ENCODE measurements around the gene METTL25B.

The METTL25B gene

DNA sequence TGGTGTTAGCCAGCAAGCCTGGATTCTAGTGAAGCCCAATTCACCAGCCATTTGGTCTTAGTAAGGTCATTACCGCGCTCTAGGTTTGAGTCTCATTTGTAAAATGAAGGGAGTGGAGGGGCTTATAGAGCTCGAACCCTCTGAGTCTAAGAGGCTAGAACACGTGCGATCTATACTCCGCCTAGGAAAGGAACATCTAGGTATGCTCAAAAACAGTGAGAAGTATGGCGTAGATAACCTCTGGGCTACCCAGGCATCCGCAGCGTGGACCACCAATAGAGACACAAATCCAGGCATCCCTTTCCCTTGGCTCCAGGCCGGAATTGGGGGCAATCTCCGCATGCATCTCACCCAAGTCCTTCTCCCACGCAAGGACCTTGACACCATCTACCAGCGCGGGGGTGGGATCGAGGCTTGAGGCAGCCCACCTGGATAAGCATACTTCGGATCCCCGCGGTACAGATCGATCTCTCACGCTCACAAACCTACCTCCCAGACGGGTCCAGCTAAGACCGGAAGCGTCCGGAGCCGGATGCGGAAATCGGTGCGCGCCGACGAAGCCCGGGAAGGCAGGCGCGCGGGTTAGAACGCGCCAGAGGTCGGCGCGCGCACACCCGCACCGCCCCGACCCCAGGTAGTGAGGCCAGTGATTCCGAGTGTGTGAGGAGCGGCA, at the start of gene METTL25B:
Gene METTL25B (plus strand): TSS at position 544 of the 673 bp plus-strand sequence. CDS start 636 bp downstream, outside the sequence.
- peak; percentile 57 for DNase-seq (ENCODE audit: low read depth)

GRCh38 chr1:156680056-156680455, 48.2 kb upstream of the METTL25B start:
- DNase-seq (ENCODE audit: low read depth) = no peak

- DNase-seq (ENCODE audit: low read depth) = no peak
Measured at GRCh38 chr1:156681196-156681960, 46.9 kb upstream of the METTL25B start.

GRCh38 chr1:156682166-156682890, 45.9 kb upstream of the METTL25B start:
- DNase-seq (ENCODE audit: low read depth) = no peak

DNA sequence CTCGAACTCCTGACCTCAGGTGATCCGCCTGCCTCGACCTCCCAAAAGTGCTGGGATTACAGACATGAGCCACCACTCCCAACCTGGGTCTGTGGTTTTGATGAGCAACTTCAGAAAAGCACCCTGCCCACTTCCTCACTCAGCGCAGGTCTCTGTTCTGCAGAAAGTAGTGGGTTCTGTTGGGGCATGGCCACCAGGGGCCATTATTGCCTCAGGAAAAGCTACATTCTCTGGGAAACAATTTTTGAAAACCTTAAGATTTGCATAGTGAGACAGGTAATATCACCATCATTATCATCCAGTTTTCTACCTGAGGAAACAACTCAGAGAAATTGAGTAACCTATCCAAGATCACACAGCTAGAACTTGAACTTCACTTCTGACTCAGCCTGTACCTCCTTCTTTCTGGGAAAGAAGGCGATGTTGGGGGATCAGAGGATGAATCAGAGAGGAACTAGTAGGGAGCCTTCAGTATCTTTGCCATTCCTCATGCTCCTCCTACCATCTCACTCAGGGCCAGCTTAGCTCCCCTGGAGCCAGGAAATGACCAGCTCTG, 44.0 kb upstream of the METTL25B start:
- no peak for DNase-seq (ENCODE audit: low read depth)

DNA sequence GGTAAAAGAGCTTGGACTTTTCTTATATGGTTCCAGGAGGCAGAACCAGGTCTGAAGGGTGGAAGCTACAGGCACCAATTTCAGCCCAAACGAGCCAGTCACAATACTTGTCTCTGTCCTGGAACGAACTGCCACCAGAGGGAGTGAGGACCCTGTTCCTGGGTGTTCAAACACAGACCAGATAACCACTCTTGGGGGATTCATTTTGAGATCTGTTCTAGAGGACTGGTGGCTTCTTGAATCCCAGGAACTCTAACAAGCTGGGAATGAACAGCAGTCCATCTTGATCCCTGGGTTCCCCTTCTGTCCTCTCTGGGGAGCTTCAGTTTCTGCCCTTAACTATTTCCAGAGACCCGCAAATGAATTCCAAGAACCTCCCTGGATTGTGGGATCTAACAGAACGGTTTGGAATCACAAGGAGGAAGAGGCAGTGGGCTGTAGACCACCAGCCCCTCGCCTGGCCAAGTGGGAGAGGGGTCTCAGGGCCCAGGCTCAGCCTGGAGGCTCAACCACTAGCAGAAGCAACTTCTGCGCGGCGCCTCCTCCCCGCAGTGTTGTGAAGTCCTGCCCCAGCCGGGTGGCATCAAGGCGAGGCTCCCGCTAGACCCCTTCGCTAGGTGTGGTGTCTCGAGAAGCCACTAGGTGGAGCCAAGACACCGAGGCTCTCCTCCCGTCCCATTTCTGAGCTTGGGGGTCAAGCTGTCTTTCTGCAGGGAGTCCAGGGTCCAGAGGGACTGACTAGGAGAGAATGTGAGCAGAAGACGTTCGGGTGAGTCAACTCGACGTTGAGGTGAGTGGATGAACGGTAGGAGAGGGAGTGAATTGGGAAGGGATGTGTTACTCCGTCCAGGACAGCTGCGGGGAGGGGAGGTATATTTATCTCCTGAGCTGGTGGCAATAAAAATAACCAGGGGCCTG, 39.0 kb upstream of the METTL25B start:
- peak; percentile 59 for DNase-seq (ENCODE audit: low read depth)

DNA sequence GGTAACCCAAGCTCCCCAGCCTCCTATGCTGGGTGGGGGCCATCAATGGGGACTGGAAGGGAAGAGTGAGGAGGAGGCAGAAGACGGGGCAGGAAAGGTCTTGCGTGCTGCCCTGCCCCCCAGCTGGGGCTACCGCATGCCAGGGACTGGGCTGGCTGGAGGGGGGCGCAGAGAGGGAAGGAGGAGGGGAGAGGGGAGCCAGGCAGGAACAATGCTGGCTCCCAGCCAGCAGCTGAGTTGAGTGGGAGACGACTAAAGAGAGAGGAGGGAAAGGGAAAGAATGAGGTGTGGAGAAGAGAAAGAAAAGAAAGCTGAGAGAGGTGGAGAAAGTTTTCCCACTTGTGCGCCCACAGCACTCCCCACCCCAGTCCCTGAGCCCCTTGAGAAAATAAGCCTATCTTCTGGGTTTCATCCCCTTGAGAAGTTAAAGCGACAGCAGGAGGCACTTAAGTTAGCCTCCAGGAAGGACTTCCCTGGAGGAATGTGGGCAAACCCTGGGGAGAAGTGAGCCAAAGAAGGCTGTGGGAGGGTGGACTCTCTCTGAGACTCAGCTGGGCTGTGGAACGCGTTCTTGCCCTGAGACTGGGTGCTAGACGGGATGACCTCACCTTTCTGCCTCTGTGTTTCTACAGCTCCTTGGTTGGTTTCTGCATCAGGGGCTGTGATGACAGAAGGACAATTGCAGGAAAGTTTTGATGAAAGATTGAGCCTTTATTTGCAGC, 38.2 kb upstream of the METTL25B start:
- DNase-seq (ENCODE audit: low read depth) = no peak

DNA sequence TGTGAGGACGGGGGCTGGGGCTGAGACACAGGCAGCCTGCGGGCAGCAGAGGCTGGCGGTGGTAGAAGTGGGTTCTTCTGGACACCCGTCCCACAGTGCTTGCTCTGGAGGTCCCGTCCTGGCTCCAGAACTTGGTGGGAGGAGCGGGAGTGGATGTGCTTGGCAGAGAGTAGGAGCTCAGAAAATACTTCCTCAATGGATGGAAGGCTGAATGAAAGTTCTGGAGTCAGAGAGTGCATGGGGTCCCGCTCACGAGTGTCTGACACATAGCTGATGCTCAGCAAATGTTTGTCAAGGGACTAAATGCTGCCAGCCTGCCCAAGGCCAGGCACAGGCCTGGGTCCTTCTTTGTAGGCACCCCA, 37.6 kb upstream of the METTL25B start:
- no peak for DNase-seq (ENCODE audit: low read depth)

GRCh38 chr1:156691191-156691590, 37.1 kb upstream of the METTL25B start:
- DNase-seq (ENCODE audit: low read depth) = no peak

- DNase-seq (ENCODE audit: low read depth) = no peak
Measured at GRCh38 chr1:156691665-156692440, 36.4 kb upstream of the METTL25B start.

DNA sequence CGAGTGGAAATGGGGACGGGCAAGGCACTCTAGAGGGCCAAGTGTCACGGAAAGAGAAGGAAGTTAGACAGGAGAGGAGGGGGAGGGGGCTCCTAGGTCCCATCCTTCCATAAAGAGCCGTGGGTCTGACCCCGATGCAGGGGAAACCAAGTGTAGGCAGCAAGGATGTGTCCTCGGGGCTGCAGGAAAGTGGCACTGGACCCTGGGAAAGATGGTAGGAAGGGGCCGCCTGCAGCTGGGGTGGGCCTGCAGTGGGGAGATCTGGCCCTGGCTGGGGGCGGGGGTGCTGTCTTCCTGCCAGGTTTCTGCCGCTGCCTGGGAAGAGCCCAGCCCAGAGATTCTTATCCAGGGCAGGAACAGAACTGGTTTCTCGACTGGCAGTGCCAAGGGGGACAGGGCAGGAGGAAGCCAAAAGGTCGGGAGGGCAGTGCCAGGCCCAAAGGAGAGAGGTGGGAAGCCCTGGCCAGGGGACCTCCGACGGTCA, 35.8 kb upstream of the METTL25B start:
- no peak for DNase-seq (ENCODE audit: low read depth)

GRCh38 chr1:156692925-156693847, 35.1 kb upstream of the METTL25B start:
- no peak for DNase-seq (ENCODE audit: low read depth)

DNA sequence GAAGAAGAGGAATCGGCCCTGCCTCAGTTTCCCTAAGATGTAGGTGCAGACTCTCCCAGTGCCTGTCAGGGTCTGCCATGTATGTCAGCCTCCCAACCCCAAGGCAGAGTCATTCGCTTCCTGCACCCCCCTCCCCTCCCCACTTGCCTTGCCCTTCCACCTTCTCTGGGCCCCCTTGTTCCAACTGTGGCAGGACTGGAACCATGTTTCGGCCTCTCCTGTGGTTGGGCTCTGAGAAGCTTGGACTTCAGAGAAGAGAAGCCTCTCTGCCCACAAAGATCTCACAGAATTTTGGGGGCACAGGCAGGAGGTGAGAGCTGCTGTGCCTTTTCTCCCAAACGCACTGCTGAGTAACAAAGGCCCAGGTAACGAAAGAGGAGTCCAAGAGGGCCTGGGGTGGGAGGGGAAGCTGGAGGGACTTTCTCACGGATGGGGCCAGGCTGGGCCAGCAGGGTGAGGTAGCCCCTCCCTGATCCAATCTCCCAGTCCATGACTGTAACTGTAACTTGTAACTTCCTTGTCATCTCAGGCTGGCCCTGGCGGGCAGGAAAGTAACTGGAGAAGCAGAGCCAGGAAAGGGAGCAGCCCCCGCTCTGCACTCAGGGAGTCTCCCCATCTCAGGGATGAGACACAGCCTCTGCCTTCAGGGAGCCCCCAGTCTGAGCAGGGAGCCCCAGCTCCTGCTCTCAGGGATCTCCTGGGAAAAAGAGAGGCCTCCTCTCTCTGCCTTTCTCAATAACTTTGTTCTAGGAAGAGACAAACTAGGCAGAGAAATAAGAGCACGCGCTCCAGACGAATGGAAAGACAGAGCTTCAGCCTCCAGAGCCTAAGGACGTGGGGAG, 34.2 kb upstream of the METTL25B start:
- DNase-seq (ENCODE audit: low read depth) = no peak

- no peak for DNase-seq (ENCODE audit: low read depth)
Measured at GRCh38 chr1:156694690-156694962, 33.6 kb upstream of the METTL25B start.

DNA sequence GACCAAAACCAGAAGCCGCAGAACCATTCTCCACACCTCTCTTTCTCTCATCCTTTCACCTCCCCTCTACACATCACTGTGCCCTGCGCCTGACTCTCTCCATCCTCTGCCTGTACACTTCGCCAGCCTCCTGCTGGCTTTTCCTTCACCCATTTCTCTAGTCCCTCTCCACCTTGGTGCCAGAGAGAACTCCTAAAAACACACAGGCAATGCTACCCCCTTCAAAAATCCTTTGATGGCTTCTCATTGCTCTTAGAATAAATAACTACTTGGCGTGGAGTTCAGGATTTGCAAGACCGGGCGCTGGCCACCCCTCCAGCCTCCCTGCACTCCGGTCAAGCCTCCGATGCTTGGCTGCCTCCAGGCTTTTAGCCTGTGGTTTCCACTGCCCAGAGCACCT, 31.5 kb upstream of the METTL25B start:
- no peak for DNase-seq (ENCODE audit: low read depth)

DNA sequence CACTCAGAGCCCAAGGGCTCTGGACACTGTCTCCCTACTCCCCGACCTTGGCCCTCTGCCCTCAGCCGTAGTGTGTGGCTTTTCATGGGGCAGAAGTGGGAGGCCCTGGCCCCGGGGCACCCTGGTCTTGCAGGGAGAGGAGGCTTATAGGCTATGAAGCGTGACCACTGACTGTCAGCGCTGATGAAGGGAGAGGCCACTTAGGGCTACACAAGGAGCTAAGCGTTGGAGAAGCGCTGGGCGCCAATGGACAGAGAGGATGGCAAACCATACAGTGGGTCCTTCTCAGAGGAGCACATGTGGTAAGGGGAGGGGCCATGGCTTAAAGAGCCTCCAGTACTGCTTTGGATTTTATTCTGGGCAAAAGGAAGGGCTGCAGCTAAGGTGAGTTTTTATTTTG, 30.8 kb upstream of the METTL25B start:
- DNase-seq (ENCODE audit: low read depth) = no peak

GRCh38 chr1:156698995-156699394, 29.3 kb upstream of the METTL25B start:
- no peak for DNase-seq (ENCODE audit: low read depth)

All from stimulated activated CD4-positive, alpha-beta T cell treated with anti-CD3 and anti-CD28 coated beads, Interleukin-2, amount 100 ng/mL, for 4 hours (primary cell).